Measurements from ENCODE around the gene POLR2J3. TPM values are rescaled to one million over a fixed set of nuclear protein-coding genes. Genes with fewer than 3 reads are reported as not detected.
"Not testable (repeated sequence)": the region's sequence is repeated elsewhere in the genome, so short reads cannot be mapped to it uniquely, and the experiment has no call there.

Gene POLR2J3
- total and polyA plus RNA-seq, 3 experiments from 2014 or later: 22.8 to 46.7 (median 23.6) TPM

GRCh38 chr7:102574607-102575006 lies 2.2 kb upstream of the POLR2J3 start:
- CTCF ChIA-PET; H3K36me3 Mint-ChIP-seq; H3K27ac Mint-ChIP-seq; H3K27ac ChIP-seq (ENCODE audit: low read depth, low read length); H3K27me3 ChIP-seq (ENCODE audit: insufficient read depth, low read length, poor library complexity, severe bottlenecking); H3K4me3 ChIP-seq (ENCODE audit: low read length); H3K9me3 ChIP-seq (ENCODE audit: low read length); H3K4me3 Mint-ChIP-seq; H3K4me1 Mint-ChIP-seq; H3K27me3 Mint-ChIP-seq; DNase-seq; H3K9me3 Mint-ChIP-seq; H3K4me1 ChIP-seq (ENCODE audit: insufficient read depth, low read length); POLR2A ChIA-PET; H3K36me3 ChIP-seq (ENCODE audit: insufficient read depth, low read length): not testable (repeated sequence)

- H3K36me3 ChIP-seq (ENCODE audit: insufficient read depth, low read length); H3K9me3 ChIP-seq (ENCODE audit: low read length); H3K4me1 Mint-ChIP-seq; H3K4me3 Mint-ChIP-seq; H3K9me3 Mint-ChIP-seq; POLR2A ChIA-PET; H3K27me3 Mint-ChIP-seq; H3K27me3 ChIP-seq (ENCODE audit: insufficient read depth, low read length, poor library complexity, severe bottlenecking); H3K27ac ChIP-seq (ENCODE audit: low read depth, low read length); CTCF ChIA-PET; H3K27ac Mint-ChIP-seq; H3K4me1 ChIP-seq (ENCODE audit: insufficient read depth, low read length); H3K36me3 Mint-ChIP-seq; H3K4me3 ChIP-seq (ENCODE audit: low read length): not testable (repeated sequence)
- DNase-seq: peak in 1 of 5 donors; percentile 28
Observed at GRCh38 chr7:102568620-102569019, 3.8 kb downstream of the POLR2J3 start.

- H3K4me3 Mint-ChIP-seq; H3K27me3 ChIP-seq (ENCODE audit: insufficient read depth, low read length, poor library complexity, severe bottlenecking); H3K4me3 ChIP-seq (ENCODE audit: low read length); H3K27ac ChIP-seq (ENCODE audit: low read depth, low read length); H3K9me3 Mint-ChIP-seq; H3K27me3 Mint-ChIP-seq; H3K4me1 Mint-ChIP-seq; DNase-seq; H3K36me3 ChIP-seq (ENCODE audit: insufficient read depth, low read length); H3K4me1 ChIP-seq (ENCODE audit: insufficient read depth, low read length); CTCF ChIA-PET; H3K27ac Mint-ChIP-seq; H3K36me3 Mint-ChIP-seq; H3K9me3 ChIP-seq (ENCODE audit: low read length); POLR2A ChIA-PET: not testable (repeated sequence)
Observed at GRCh38 chr7:102550808-102551422, 21.5 kb downstream of the POLR2J3 start, which contains the start of gene SPDYE2. TSS of gene SPDYE2 (plus strand) at chr7:102551226. CDS start at chr7:102553256, 2,030 bp downstream.

- H3K27me3 ChIP-seq (ENCODE audit: insufficient read depth, low read length, poor library complexity, severe bottlenecking); H3K4me3 Mint-ChIP-seq; H3K4me1 Mint-ChIP-seq; H3K27ac Mint-ChIP-seq; H3K9me3 ChIP-seq (ENCODE audit: low read length); H3K4me3 ChIP-seq (ENCODE audit: low read length); CTCF ChIA-PET; H3K4me1 ChIP-seq (ENCODE audit: insufficient read depth, low read length); DNase-seq; POLR2A ChIA-PET; H3K27me3 Mint-ChIP-seq; H3K36me3 Mint-ChIP-seq; H3K36me3 ChIP-seq (ENCODE audit: insufficient read depth, low read length); H3K27ac ChIP-seq (ENCODE audit: low read depth, low read length); H3K9me3 Mint-ChIP-seq: not testable (repeated sequence)
Observed at GRCh38 chr7:102546353-102546752, 26.0 kb downstream of the POLR2J3 start.

GRCh38 chr7:102545288-102545687 lies 27.1 kb downstream of the POLR2J3 start:
- CTCF ChIA-PET; H3K4me1 Mint-ChIP-seq; H3K27me3 ChIP-seq (ENCODE audit: insufficient read depth, low read length, poor library complexity, severe bottlenecking); H3K4me3 ChIP-seq (ENCODE audit: low read length); H3K4me3 Mint-ChIP-seq; H3K27ac ChIP-seq (ENCODE audit: low read depth, low read length); DNase-seq; H3K9me3 ChIP-seq (ENCODE audit: low read length); H3K4me1 ChIP-seq (ENCODE audit: insufficient read depth, low read length); H3K27ac Mint-ChIP-seq; POLR2A ChIA-PET; H3K36me3 ChIP-seq (ENCODE audit: insufficient read depth, low read length); H3K36me3 Mint-ChIP-seq; H3K9me3 Mint-ChIP-seq; H3K27me3 Mint-ChIP-seq: not testable (repeated sequence)

- H3K4me3 Mint-ChIP-seq; H3K27me3 ChIP-seq (ENCODE audit: insufficient read depth, low read length, poor library complexity, severe bottlenecking); CTCF ChIA-PET; H3K27ac ChIP-seq (ENCODE audit: low read depth, low read length); H3K27ac Mint-ChIP-seq; H3K9me3 Mint-ChIP-seq; H3K4me1 Mint-ChIP-seq; H3K27me3 Mint-ChIP-seq; H3K36me3 ChIP-seq (ENCODE audit: insufficient read depth, low read length); POLR2A ChIA-PET; H3K9me3 ChIP-seq (ENCODE audit: low read length); DNase-seq; H3K36me3 Mint-ChIP-seq; H3K4me1 ChIP-seq (ENCODE audit: insufficient read depth, low read length); H3K4me3 ChIP-seq (ENCODE audit: low read length): not testable (repeated sequence)
Observed at GRCh38 chr7:102544372-102544771, 28.0 kb downstream of the POLR2J3 start.

- H3K27me3 Mint-ChIP-seq; POLR2A ChIA-PET; H3K27ac ChIP-seq (ENCODE audit: low read depth, low read length); H3K27me3 ChIP-seq (ENCODE audit: insufficient read depth, low read length, poor library complexity, severe bottlenecking); H3K36me3 Mint-ChIP-seq; H3K36me3 ChIP-seq (ENCODE audit: insufficient read depth, low read length); H3K4me1 ChIP-seq (ENCODE audit: insufficient read depth, low read length); H3K27ac Mint-ChIP-seq; DNase-seq; H3K4me3 ChIP-seq (ENCODE audit: low read length); H3K4me3 Mint-ChIP-seq; CTCF ChIA-PET; H3K9me3 ChIP-seq (ENCODE audit: low read length); H3K4me1 Mint-ChIP-seq; H3K9me3 Mint-ChIP-seq: not testable (repeated sequence)
Observed at GRCh38 chr7:102543596-102543995, 28.8 kb downstream of the POLR2J3 start, which contains the start of gene UPK3BL2. TSS of gene UPK3BL2 (minus strand) at chr7:102543696. CDS start at chr7:102543636, 60 bp downstream.

- H3K9me3 Mint-ChIP-seq; DNase-seq; H3K36me3 ChIP-seq (ENCODE audit: insufficient read depth, low read length); H3K27ac ChIP-seq (ENCODE audit: low read depth, low read length); H3K27me3 ChIP-seq (ENCODE audit: insufficient read depth, low read length, poor library complexity, severe bottlenecking); H3K4me3 ChIP-seq (ENCODE audit: low read length); H3K4me1 ChIP-seq (ENCODE audit: insufficient read depth, low read length); CTCF ChIA-PET; H3K27me3 Mint-ChIP-seq; POLR2A ChIA-PET; H3K36me3 Mint-ChIP-seq; H3K9me3 ChIP-seq (ENCODE audit: low read length); H3K4me3 Mint-ChIP-seq; H3K27ac Mint-ChIP-seq; H3K4me1 Mint-ChIP-seq: not testable (repeated sequence)
Observed at GRCh38 chr7:102542771-102543170, 29.6 kb downstream of the POLR2J3 start.

GRCh38 chr7:102542083-102542482 lies 30.3 kb downstream of the POLR2J3 start:
- H3K36me3 ChIP-seq (ENCODE audit: insufficient read depth, low read length); H3K4me1 ChIP-seq (ENCODE audit: insufficient read depth, low read length); H3K27me3 ChIP-seq (ENCODE audit: insufficient read depth, low read length, poor library complexity, severe bottlenecking); H3K36me3 Mint-ChIP-seq; H3K27me3 Mint-ChIP-seq; H3K27ac ChIP-seq (ENCODE audit: low read depth, low read length); CTCF ChIA-PET; H3K27ac Mint-ChIP-seq; POLR2A ChIA-PET; H3K4me3 Mint-ChIP-seq; DNase-seq; H3K4me1 Mint-ChIP-seq; H3K4me3 ChIP-seq (ENCODE audit: low read length); H3K9me3 Mint-ChIP-seq; H3K9me3 ChIP-seq (ENCODE audit: low read length): not testable (repeated sequence)

Measured in CD8-positive, alpha-beta memory T cell (primary cell).